Astrocyte of the cerebellum (primary cell): ENCODE results near the gene ABCD4.

Experiments
- DNase-seq: peaks from one replicate; pipeline ENCODE4 v3.0.0-alpha.2; 2011; ENCODE audit warnings: low read depth
- H3K4me3 ChIP-seq: 2 replicates; pipeline ENCODE4 v1.5.1; 2011; ENCODE audit warnings: mild to moderate bottlenecking, low read depth, low read length, moderate library complexity
- in situ Hi-C: cut with HindIII; loops from 2 replicates; pipeline ENCODE4 v1.10.0; 2017; ENCODE audit warnings: low sequenced_read_pairs
- TF ChIP-seq, protein P1 (sequence below): IDR thresholded peaks from 2 replicates; pipeline ENCODE4 v1.5.1; 2012; ENCODE audit warnings: low read length, low read depth, moderate library complexity, mild to moderate bottlenecking; ENCODE audit errors: missing control alignments

Gene ABCD4

DNA sequence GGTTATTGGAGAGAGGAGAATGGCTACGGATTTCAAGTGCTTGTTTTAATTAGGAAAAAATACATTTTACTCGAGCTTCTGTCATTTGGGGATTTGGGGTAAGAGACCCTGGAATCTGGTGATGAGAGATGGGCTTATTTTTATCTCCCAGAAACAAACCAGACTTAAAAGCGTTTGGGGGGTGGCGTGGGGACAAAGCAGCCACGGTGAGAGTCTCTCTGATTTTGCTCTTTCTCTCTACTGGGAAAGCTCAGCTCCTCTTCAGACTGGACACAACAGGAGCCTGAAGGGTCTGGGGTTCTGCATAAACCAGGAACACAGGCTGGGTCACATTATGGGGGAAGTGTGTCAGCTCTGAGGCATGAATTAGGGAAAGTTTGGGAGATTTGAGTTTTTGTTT, 59.7 kb downstream of the ABCD4 start:
- H3K4me3 ChIP-seq, result no peak overlapping the region
- in situ Hi-C loops, result loop anchor here (25.0 kb wide), 1 partner anchor 131 kb away; no protein-coding TSS in a partner anchor
- TF ChIP-seq, protein P1, sequence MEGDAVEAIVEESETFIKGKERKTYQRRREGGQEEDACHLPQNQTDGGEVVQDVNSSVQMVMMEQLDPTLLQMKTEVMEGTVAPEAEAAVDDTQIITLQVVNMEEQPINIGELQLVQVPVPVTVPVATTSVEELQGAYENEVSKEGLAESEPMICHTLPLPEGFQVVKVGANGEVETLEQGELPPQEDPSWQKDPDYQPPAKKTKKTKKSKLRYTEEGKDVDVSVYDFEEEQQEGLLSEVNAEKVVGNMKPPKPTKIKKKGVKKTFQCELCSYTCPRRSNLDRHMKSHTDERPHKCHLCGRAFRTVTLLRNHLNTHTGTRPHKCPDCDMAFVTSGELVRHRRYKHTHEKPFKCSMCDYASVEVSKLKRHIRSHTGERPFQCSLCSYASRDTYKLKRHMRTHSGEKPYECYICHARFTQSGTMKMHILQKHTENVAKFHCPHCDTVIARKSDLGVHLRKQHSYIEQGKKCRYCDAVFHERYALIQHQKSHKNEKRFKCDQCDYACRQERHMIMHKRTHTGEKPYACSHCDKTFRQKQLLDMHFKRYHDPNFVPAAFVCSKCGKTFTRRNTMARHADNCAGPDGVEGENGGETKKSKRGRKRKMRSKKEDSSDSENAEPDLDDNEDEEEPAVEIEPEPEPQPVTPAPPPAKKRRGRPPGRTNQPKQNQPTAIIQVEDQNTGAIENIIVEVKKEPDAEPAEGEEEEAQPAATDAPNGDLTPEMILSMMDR, result no peak
- no peak for DNase-seq

DNA sequence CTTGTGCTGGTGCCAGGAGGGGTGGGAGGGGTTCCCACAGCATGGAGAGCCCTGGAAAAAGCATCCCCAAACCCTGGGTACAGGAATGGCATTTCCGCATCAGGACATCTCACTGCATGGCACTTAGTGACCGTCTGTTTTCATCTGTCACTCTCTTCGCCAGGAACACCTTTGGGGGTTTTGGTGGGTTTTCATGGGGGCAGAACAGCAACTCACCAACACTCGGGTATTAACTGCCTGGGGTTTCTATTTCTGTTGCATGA, 60.0 kb downstream of the ABCD4 start:
- in situ Hi-C loops, result loop anchor here (25.0 kb wide), 1 partner anchor 130 kb away; no protein-coding TSS in a partner anchor
- DNase-seq, result no peak
- TF ChIP-seq, protein P1, result no peak

DNA sequence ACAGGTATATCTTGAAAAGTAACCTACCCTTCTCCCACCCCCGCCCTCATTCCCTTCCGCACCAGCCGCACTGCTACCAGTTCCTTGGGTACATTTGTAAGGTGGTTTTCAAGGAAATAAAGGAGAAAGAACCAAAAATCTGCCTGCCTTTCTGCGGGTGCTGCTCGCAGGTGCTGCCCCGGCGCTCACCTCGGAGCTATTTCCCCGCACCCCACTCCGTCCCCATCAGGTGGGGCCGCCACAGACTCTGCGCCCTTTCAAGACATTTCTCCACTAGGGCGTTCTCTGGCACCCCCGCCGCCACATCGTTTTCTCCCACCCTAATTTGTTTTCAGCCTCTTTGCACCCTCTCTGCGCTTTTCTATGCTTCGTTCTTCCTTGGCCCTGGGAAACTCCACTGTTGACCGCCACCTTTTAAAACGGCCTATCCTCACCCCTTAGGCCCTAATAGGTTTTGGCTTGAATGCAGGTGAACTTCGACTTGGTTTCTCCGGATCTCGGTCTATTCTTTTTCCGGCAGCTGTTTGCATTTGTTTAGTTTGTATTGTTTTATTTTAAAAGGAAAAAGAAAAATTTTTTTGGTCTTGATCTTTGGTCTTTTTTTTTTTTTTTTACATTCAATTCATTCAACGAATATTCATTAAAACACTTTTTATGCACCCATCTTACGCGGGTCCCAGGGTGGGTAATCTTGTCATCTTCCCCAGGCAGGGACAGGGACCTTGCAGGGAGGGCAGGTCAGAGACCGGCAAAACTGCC, 60.5 kb downstream of the ABCD4 start:
- H3K4me3 ChIP-seq, result no peak overlapping the region
- in situ Hi-C loops, result loop anchor here (25.0 kb wide), 1 partner anchor 130 kb away; no protein-coding TSS in a partner anchor
- TF ChIP-seq, protein P1, result no peak
- no peak for DNase-seq

More for the DNA sequence above, 60.0 kb downstream of the ABCD4 start:
- no peak overlapping the region for H3K4me3 ChIP-seq

DNA sequence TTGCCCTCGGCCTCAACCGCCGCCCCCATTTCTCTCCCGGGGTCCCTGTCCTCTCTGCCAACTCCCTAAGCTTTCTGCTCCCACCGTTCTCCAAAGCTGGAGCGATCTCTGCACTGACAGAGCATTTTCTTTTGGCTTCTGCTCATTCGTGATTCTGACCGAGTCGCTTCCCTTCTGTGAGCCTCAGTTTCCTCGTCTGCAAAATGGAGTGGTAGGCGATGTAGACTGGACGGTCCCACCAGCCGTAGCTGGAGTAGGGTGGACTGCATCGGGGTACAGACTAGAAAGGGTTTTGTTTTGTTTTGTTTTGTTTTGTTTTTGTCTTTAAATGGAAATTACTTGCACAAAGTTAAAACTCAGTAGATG, 61.1 kb downstream of the ABCD4 start:
- TF ChIP-seq, protein P1, result no peak
- no peak overlapping the region for H3K4me3 ChIP-seq
- in situ Hi-C loops, result loop anchor here (25.0 kb wide), 1 partner anchor 129 kb away; no protein-coding TSS in a partner anchor

DNA sequence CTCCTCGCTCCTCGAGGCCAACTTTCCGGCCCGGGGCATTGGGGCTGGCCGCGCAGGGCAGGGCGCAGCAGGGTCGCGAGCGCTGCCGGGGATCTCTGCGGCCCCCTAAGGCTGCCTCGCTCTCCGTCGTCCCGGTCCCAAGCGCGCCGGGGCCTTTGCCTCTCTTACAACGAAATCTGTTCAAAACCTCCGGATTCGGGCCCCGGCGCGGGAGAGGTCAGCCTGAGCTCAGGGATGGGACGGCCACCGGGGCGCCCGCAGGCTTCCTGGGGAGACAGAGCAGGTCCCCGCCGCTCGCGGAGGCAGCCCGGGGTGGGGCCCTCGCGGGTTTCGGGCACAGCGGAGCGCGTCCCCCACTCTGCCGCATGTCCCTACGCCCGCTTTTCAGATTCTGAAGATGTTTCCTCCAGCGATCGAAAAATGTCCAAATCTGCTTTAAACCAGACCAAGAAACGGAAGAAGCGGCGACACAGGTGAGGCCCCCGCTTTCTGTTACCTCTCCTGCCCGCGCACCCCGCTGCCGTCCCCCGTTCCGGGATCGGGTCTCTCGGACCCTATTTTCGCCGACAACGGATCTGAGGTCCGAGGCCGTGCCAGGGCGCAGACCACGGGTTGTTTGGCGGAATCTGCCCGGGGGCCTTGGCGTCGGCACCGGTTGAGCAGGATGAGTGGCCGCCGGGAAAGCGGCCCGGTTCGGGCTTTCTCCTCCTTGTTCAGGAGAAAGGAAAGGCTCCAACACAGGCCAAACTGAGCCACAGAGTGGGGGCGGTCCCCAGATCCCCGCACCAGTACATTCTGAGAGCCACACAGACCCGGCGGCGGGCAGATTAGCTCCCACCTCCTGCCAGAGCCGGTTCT, 61.7 kb downstream of the ABCD4 start:
- no peak for DNase-seq
- TF ChIP-seq, protein P1, result no peak
- H3K4me3 ChIP-seq, result no peak overlapping the region
- in situ Hi-C loops, result loop anchor here (25.0 kb wide), 1 partner anchor 129 kb away; no protein-coding TSS in a partner anchor

More for the DNA sequence above, 61.1 kb downstream of the ABCD4 start:
- no peak for DNase-seq
